ENCODE results near the gene HUNK.

HUNK gene

GRCh38 chr21:31974454-31974985 lies 101.7 kb downstream of the HUNK start:
- H3K4me3 ChIP-seq (ENCODE audit: control insufficient read depth, low read depth, low read length): no peak overlapping the region
- TF ChIP-seq CTCF (conservative IDR thresholded peaks at IDR 0.05; ENCODE audit: control insufficient read depth, insufficient read depth, low read depth, low read length): no peak
- DNase-seq (ENCODE audit: low read depth): no peak

- TF ChIP-seq CTCF (conservative IDR thresholded peaks at IDR 0.05; ENCODE audit: control insufficient read depth, insufficient read depth, low read depth, low read length): no peak
- DNase-seq (ENCODE audit: low read depth): no peak
- H3K4me3 ChIP-seq (ENCODE audit: control insufficient read depth, low read depth, low read length): no peak overlapping the region
These were observed 102.7 kb downstream of the HUNK start for GRCh38 chr21:31975491-31975890.

- no peak for DNase-seq (ENCODE audit: low read depth)
- TF ChIP-seq CTCF (conservative IDR thresholded peaks at IDR 0.05; ENCODE audit: control insufficient read depth, insufficient read depth, low read depth, low read length): no peak
- no peak overlapping the region for H3K4me3 ChIP-seq (ENCODE audit: control insufficient read depth, low read depth, low read length)
These were observed 105.0 kb downstream of the HUNK start for GRCh38 chr21:31977816-31978215.

- DNase-seq (ENCODE audit: low read depth): no peak
- no peak overlapping the region for H3K4me3 ChIP-seq (ENCODE audit: control insufficient read depth, low read depth, low read length)
- TF ChIP-seq CTCF (conservative IDR thresholded peaks at IDR 0.05; ENCODE audit: control insufficient read depth, insufficient read depth, low read depth, low read length): no peak
These were observed 110.3 kb downstream of the HUNK start for GRCh38 chr21:31983120-31983519.

- TF ChIP-seq CTCF (conservative IDR thresholded peaks at IDR 0.05; ENCODE audit: control insufficient read depth, insufficient read depth, low read depth, low read length): no peak
- no peak overlapping the region for H3K4me3 ChIP-seq (ENCODE audit: control insufficient read depth, low read depth, low read length)
- DNase-seq (ENCODE audit: low read depth): no peak
These were observed 110.7 kb downstream of the HUNK start for GRCh38 chr21:31983554-31983953.

- no peak for DNase-seq (ENCODE audit: low read depth)
- no peak for TF ChIP-seq CTCF (conservative IDR thresholded peaks at IDR 0.05; ENCODE audit: control insufficient read depth, insufficient read depth, low read depth, low read length)
- no peak overlapping the region for H3K4me3 ChIP-seq (ENCODE audit: control insufficient read depth, low read depth, low read length)
These were observed 112.6 kb downstream of the HUNK start for GRCh38 chr21:31985398-31985797.
